Activated T-cell treated with anti-CD3 and anti-CD28 coated beads, Interleukin-2, amount 50 U/mL, for 72 hours (primary cell): Measurements from ENCODE around the gene TSPAN3. TPM values are rescaled to one million over a fixed set of nuclear protein-coding genes. Genes with fewer than 3 reads are reported as not detected.

Experiments
- ATAC-seq, 2 donors: fragments of 150-1000 bp; cut with Tn5 transposase; replicated peaks in 1 of 2; 2 replicates each; pipeline ENCODE4 v1.10.0; 2021; ENCODE audit warnings: moderate library complexity in 2 of 2, mild to moderate bottlenecking in 1 of 2
- DNase-seq, 2 donors: peaks; one replicate each; pipeline ENCODE4 v3.0.0; 2021 to 2022; ENCODE audit warnings: mixed read lengths in 1 of 2
- H3K27ac Mint-ChIP-seq: one replicate; pipeline ENCODE4 v1.8.0; 2022; ENCODE audit warnings: mild to moderate bottlenecking, moderate library complexity, mixed read lengths
- H3K27me3 Mint-ChIP-seq: one replicate; pipeline ENCODE4 v1.8.0; 2022; ENCODE audit warnings: low read depth, mixed read lengths
- H3K36me3 Mint-ChIP-seq, 2 donors: one replicate each; pipeline ENCODE4 v1.8.0; 2022; ENCODE audit warnings: mixed read lengths in 2 of 2, mild to moderate bottlenecking in 1 of 2; ENCODE audit not compliant: insufficient read depth in 2 of 2
- H3K4me1 Mint-ChIP-seq: one replicate; pipeline ENCODE4 v1.8.0; 2022; ENCODE audit warnings: low read depth, mixed read lengths
- H3K4me3 Mint-ChIP-seq, 2 donors: one replicate each; pipeline ENCODE4 v1.8.0; 2022; ENCODE audit warnings: mild to moderate bottlenecking in 2 of 2, mixed read lengths in 2 of 2, moderate library complexity in 2 of 2
- H3K9me3 Mint-ChIP-seq, 2 donors: one replicate each; pipeline ENCODE4 v1.8.0; 2022; ENCODE audit warnings: mixed read lengths in 2 of 2
- total RNA-seq, 2 donors: library from RNA; stranded (reverse); gene quantifications; one replicate each; pipeline ENCODE4 v1.2.3, GENCODE V29; 2022

TSPAN3 gene
- total RNA-seq, 2 donors from 2014 or later: 30.4 to 36.4 TPM

DNA sequence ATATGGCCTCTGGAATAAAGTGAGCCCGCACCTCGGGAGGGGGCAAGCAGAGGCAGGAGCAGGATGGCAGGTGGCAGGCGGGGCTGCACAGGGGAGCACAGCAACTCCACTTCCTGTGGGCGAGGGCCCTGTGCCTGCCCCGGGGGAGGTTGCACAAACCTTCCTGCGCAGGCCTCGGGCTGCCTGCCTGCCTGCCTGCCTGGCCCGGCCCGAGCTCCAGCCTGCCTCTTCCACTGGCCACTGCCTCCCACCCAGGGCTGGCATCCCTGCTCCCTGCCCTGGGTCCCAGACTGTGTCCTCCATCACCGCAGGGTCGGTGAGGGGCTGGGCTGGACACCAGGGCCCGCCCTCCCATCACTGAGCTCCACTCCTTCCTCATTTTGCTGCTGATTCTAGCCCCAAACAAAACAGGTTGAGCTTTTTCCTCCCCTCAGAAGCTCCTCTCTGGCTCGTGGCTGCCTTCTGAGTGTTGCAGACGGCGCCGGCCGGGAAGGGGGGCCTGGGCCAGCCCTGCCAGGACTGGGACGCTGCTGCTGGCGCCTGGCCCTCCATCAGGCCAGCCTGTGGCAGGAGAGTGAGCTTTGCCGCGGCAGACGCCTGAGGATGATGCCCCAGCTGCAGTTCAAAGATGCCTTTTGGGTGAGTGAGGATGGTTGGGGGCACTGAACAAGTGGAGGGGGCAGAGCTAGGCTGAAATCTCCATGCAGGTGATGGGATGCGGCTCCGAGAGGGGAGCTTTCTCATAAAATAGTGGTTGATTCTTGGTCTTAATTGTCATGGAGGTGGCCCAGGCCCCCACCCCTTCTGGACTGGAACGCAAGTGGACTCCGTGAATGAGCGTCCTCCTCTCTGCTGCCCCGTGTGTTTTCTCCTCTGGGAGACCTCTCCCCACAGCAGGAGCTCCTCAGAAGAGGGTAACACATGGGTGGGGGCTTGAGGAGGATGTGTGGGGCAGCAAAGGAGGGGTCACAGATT is 75.7 kb downstream of the TSPAN3 start, which contains the start of gene PSTPIP1:
TSS of gene PSTPIP1 (plus strand) at position 156 of the 975 bp plus-strand sequence. CDS start at position 604, 448 bp downstream.
- peak within 1 kb of the TSS; percentile 96 to 98 for H3K4me3 Mint-ChIP-seq
- H3K4me1 Mint-ChIP-seq: peaks cover 74% of the 10 kb centered on the region
- H3K27me3 Mint-ChIP-seq: no peaks in the 10 kb centered on the region
- ATAC-seq: peak; percentile 64 to 65
- no peaks in the 10 kb centered on the region for H3K9me3 Mint-ChIP-seq
- peak within 1 kb of the TSS; percentile 96 for H3K27ac Mint-ChIP-seq
- peak; percentile 80 to 82 for DNase-seq
- H3K36me3 Mint-ChIP-seq: peaks cover 2 to 6% of the 10 kb centered on the region in 2 donors

GRCh38 chr15:76994496-76994895 is 76.4 kb downstream of the TSPAN3 start:
- no peaks in the 10 kb centered on the region for H3K27me3 Mint-ChIP-seq
- no peak for DNase-seq
- ATAC-seq: peak; percentile 12 to 14

DNA sequence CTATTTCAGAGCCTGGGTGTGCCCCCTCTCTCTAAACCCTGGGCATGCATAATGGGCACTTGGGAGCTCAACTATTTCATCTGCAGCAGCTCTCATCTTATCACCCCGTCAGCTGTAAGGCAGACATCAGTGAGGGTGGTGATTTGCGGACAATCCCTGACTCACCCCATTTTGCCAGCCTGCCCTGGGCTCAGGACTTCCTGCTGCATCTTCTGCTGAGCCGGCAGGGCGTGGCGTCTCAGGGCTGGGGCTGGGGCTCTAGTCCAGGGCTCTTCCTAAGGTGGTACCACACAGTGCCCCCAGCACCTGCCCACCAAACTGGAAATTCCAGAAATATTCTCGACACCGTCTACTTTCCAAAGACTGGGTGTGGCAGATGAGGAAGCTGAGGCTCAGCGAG is 76.9 kb downstream of the TSPAN3 start:
- H3K36me3 Mint-ChIP-seq: peaks cover 2 to 6% of the 10 kb centered on the region in 2 donors
- peak overlapping the region; percentile 96 to 98 for H3K4me3 Mint-ChIP-seq

More at GRCh38 chr15:76994496-76994895, 76.4 kb downstream of the TSPAN3 start:
- peak overlapping the region; percentile 96 to 98 for H3K4me3 Mint-ChIP-seq
- peaks cover 2 to 6% of the 10 kb centered on the region in 2 donors for H3K36me3 Mint-ChIP-seq
- no peaks in the 10 kb centered on the region for H3K9me3 Mint-ChIP-seq
- H3K4me1 Mint-ChIP-seq: peaks cover 74% of the 10 kb centered on the region
- peak overlapping the region; percentile 91 for H3K27ac Mint-ChIP-seq

DNA sequence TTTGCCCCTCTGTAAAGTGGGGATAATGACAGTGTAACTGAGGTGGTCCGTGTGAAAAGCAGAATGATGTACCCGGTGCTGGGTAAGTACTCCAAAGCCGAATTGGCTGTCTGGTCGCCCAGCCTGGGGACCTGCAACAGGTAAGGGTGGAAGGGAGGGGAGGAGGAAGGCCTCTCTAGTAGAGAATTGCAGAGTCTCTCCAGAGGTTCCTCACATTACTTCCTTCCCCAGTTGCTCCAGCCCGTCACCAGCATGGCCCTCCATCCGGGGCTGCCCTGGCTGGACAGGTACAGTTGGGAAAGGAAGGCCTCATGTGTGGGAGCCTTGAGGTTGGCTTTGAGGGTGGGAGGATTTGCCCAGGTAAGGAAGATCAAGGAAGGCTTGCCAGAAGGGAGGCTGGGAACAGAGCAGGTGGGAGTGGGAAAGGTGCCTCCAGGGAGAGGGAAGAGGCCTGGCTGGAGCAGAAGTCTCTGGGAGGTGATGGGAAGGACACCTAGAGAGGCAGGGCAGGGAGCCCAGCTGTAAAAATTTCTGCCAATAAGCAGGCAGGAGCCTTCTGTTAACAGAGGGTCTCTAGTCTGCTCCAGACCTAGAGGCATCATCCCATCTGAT is 77.7 kb downstream of the TSPAN3 start:
- no peak for ATAC-seq

More for the DNA sequence above, 76.9 kb downstream of the TSPAN3 start:
- Mint-ChIP-seq H3K9me3 (no peaks in the 10 kb centered on the region), H3K27me3 (no peaks in the 10 kb centered on the region), H3K27ac (peak overlapping the region; percentile 91), H3K4me1 (peaks cover 74% of the 10 kb centered on the region)
- ATAC-seq: peak; percentile 62 to 63
- DNase-seq: peak; percentile 80 to 82

DNA sequence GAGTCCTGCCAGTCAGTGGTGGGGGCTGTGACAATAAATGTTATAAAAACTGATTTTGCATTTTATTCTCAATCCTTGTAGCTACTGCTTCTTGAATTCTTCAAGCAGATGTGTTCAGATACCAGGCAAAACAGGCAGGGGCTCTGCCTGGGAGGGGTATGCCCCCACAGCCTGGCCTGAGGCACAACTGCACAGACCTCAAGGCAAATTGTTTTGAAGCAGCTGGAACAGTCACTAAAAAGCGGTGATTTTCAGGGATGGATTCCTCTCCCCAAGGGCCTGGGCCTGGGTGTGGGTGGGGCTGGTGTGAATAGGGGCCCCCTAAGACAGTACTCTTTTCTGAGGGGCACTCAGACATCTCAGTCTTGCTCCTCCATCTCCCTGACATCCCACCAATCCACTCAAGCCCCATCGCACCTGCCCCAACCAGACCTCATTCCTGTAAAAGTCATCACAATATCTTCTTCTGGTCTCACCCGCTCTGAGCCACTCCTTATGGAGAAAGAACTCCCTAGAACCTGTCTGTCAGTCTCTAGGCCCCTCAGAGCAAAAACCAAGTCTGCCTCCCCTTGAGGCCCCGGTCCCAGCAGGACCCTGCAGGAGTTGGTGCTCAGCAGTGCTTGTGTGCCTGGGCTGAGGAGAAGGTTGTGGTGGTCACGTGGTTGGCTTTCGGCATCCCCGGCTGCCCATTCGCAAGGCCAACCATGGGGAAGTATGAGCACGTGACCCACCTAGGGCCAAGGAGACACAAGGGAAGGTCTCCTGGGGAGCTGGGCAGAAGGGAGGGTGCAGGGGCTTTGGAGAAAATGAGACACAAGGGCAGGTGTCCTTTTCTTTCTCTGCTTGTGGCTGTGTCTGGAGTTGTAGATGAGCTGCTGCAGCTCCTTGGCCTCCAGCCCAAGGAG is 78.9 kb downstream of the TSPAN3 start:
- ATAC-seq (no peak), DNase-seq (no peak)
- Mint-ChIP-seq H3K4me1 (peaks cover 74% of the 10 kb centered on the region), H3K4me3 (no peak overlapping the region), H3K36me3 (peaks cover 2 to 6% of the 10 kb centered on the region in 2 donors), H3K27me3 (no peaks in the 10 kb centered on the region), H3K27ac (no peak overlapping the region), H3K9me3 (no peaks in the 10 kb centered on the region)

More for the DNA sequence above, 77.7 kb downstream of the TSPAN3 start:
- Mint-ChIP-seq H3K4me1 (peaks cover 74% of the 10 kb centered on the region), H3K27me3 (no peaks in the 10 kb centered on the region), H3K4me3 (peak overlapping the region; percentile 96 to 98), H3K27ac (peak overlapping the region; percentile 91), H3K9me3 (no peaks in the 10 kb centered on the region), H3K36me3 (peaks cover 2 to 6% of the 10 kb centered on the region in 2 donors)
- no peak for DNase-seq

Other genes starting within 250 kb of the TSPAN3 start
- 10 to 100 TPM; 30.9 to 34.7 TPM for gene SCAPER, start 165.8 kb downstream of the TSPAN3 start, total RNA-seq
- gene RCN2, start 139.4 kb downstream of the TSPAN3 start, total RNA-seq: 10 to 100 TPM; 24.6 to 28.1 TPM
- 100 to 1,000 TPM; 141 to 152 TPM for gene PSTPIP1, start 76.0 kb downstream of the TSPAN3 start, total RNA-seq